Measurements from ENCODE around the gene UCP3.

Gene UCP3

DNA sequence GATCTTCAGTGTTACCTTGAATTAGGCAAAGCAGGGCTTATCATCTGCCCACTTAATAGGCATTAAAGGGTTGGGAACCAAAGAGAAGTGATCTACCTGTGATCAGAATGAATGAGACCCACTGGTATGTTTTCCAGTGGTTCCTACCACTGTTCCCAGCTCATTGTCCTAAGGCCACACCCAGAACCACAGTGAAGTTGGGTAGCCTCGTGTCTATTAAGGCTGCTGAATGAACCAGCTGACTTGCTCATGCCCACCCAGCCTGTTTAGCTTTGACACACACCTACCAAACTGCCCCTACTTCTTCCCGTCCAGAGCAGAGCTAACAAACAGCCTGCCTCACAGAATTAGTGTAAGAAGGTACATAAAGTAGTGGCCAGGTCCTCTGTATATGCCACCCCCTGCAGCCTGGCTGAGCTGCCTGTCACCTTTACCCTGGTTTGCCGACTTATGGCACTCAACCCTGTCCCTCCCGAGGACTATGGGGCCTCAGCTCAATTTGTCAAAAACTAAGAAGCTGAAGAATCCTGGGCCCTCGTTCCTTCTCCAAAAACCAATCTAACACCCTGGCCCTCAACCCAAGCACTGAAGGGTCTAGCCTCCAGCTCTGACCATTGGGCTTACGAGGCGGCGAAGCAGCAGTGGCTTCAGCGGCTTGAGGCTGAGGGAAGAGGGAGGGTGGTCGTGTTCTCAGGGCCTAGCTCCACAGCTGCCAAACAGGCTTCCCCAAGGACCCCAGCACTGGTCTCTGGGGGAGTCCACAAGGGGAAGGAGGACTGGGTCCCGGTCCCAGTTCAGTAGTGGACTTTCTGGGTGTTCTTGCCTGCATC, 36.0 kb downstream of the UCP3 start:
- H3K27me3 ChIP-seq (ENCODE audit: insufficient read depth, low read length, poor library complexity): no peaks in the 10 kb centered on the region
- H3K9me3 ChIP-seq (ENCODE audit: insufficient read depth, low read length, severe bottlenecking): no peaks in the 10 kb centered on the region
- DNase-seq: no peak
- H4K20me1 ChIP-seq (ENCODE audit: insufficient read depth, low read length): peaks cover 19% of the 10 kb centered on the region
- no peak for ATAC-seq (ENCODE audit: insufficient read depth, low read depth)
- no peak overlapping the region for H3K4me3 ChIP-seq (ENCODE audit: low read depth in 1 of 2, low read length in 2 of 2)
- no peak overlapping the region for H3K27ac ChIP-seq (ENCODE audit: low read length)
- peaks cover 40% of the 10 kb centered on the region for H3K36me3 ChIP-seq (ENCODE audit: insufficient read depth, low read length)
- H3K4me1 ChIP-seq (ENCODE audit: insufficient read depth, low read length): peaks cover 22% of the 10 kb centered on the region
- no peak for TF ChIP-seq EZH2 (IDR thresholded peaks at IDR 0.05; ENCODE audit: borderline replicate concordance, low read depth, low read length, severe bottlenecking)
- TF ChIP-seq, protein P1, sequence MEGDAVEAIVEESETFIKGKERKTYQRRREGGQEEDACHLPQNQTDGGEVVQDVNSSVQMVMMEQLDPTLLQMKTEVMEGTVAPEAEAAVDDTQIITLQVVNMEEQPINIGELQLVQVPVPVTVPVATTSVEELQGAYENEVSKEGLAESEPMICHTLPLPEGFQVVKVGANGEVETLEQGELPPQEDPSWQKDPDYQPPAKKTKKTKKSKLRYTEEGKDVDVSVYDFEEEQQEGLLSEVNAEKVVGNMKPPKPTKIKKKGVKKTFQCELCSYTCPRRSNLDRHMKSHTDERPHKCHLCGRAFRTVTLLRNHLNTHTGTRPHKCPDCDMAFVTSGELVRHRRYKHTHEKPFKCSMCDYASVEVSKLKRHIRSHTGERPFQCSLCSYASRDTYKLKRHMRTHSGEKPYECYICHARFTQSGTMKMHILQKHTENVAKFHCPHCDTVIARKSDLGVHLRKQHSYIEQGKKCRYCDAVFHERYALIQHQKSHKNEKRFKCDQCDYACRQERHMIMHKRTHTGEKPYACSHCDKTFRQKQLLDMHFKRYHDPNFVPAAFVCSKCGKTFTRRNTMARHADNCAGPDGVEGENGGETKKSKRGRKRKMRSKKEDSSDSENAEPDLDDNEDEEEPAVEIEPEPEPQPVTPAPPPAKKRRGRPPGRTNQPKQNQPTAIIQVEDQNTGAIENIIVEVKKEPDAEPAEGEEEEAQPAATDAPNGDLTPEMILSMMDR (IDR thresholded peaks at IDR 0.05; ENCODE audit: borderline replicate concordance, extremely low read depth, low read length, poor library complexity, severe bottlenecking): no peak
- no peaks in the 10 kb centered on the region for H3K79me2 ChIP-seq (ENCODE audit: insufficient read depth, low read length)
- no peak overlapping the region for H2AFZ ChIP-seq (ENCODE audit: low read depth, low read length)
- no peak overlapping the region for H3K4me2 ChIP-seq (ENCODE audit: insufficient read depth, low read length)
- no peak overlapping the region for H3K9ac ChIP-seq (ENCODE audit: low read depth, low read length)

DNA sequence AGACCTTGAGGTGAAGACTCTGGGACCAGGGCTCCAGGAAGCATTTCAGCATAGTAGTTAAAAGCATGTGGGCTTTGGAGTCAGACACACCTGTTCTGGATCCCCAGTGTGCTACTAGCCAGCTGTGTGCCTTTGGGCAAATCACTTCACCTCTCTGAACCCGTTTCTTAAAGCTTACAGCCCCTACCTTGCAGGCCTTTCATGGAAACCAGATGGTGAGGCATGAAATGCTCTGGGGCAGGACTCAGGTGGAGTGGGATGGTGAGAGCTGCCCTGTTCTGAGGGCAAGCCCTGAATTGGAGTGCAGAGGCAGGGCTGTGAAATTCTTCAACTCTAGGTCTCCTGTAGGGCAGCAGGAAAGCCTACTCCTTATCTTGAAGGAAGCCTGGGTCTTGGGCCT, 36.7 kb downstream of the UCP3 start:
- no peak overlapping the region for H3K4me3 ChIP-seq (ENCODE audit: low read depth in 1 of 2, low read length in 2 of 2)
- no peaks in the 10 kb centered on the region for H3K27me3 ChIP-seq (ENCODE audit: insufficient read depth, low read length, poor library complexity)
- H3K9me3 ChIP-seq (ENCODE audit: insufficient read depth, low read length, severe bottlenecking): no peaks in the 10 kb centered on the region
- H3K9ac ChIP-seq (ENCODE audit: low read depth, low read length): no peak overlapping the region
- ATAC-seq (ENCODE audit: insufficient read depth, low read depth) (0 out of 3 replicates have a peak, but pooled peaks have one; percentile 4), DNase-seq (no peak)
- H4K20me1 ChIP-seq (ENCODE audit: insufficient read depth, low read length): peaks cover 18% of the 10 kb centered on the region
- H3K36me3 ChIP-seq (ENCODE audit: insufficient read depth, low read length): peaks cover 34% of the 10 kb centered on the region
- H3K79me2 ChIP-seq (ENCODE audit: insufficient read depth, low read length): no peaks in the 10 kb centered on the region
- H3K4me2 ChIP-seq (ENCODE audit: insufficient read depth, low read length): no peak overlapping the region
- H3K4me1 ChIP-seq (ENCODE audit: insufficient read depth, low read length): peaks cover 20% of the 10 kb centered on the region; the same call in 1 of the 2 replicates
- no peak for TF ChIP-seq EZH2 (IDR thresholded peaks at IDR 0.05; ENCODE audit: borderline replicate concordance, low read depth, low read length, severe bottlenecking)
- TF ChIP-seq, protein P1 (IDR thresholded peaks at IDR 0.05; ENCODE audit: borderline replicate concordance, extremely low read depth, low read length, poor library complexity, severe bottlenecking): no peak
- no peak overlapping the region for H2AFZ ChIP-seq (ENCODE audit: low read depth, low read length)
- H3K27ac ChIP-seq (ENCODE audit: low read length): no peak overlapping the region

DNA sequence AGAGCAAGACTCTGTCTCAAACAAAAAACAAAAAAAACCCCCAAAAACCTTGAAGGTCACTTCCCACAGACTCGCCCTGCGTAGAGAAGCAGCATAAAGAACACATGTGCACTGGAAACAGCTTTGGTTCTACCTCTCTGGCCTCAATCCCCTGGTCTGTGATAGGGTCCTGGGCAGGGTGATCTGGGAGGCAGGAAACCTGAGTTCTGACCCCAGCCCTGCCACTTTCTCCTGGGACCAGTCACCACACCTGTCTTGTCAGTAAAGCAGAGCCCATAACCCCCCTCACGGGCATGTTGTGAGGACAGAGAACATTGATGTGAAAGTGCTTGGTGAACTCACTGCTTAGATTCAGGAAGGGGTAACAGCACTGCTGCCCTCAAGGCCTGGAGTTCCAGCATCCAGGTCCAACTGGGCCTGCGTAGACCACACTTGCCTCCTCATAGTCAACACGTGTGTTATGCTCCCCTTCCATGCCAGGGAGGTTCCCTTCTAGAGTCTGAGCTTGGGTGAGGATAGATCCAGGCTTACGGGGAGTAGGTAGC, 37.6 kb downstream of the UCP3 start:
- peaks cover 12% of the 10 kb centered on the region for H4K20me1 ChIP-seq (ENCODE audit: insufficient read depth, low read length)
- no peak overlapping the region for H2AFZ ChIP-seq (ENCODE audit: low read depth, low read length)
- DNase-seq (no peak), ATAC-seq (ENCODE audit: insufficient read depth, low read depth) (peak; percentile 10; the same call in 2 of the 3 replicates)
- H3K4me2 ChIP-seq (ENCODE audit: insufficient read depth, low read length): no peak overlapping the region
- no peak overlapping the region for H3K4me3 ChIP-seq (ENCODE audit: low read depth in 1 of 2, low read length in 2 of 2)
- TF ChIP-seq, protein P1 (IDR thresholded peaks at IDR 0.05; ENCODE audit: borderline replicate concordance, extremely low read depth, low read length, poor library complexity, severe bottlenecking): no peak
- TF ChIP-seq EZH2 (IDR thresholded peaks at IDR 0.05; ENCODE audit: borderline replicate concordance, low read depth, low read length, severe bottlenecking): no peak
- H3K9ac ChIP-seq (ENCODE audit: low read depth, low read length): no peak overlapping the region
- H3K36me3 ChIP-seq (ENCODE audit: insufficient read depth, low read length): peaks cover 24% of the 10 kb centered on the region
- no peaks in the 10 kb centered on the region for H3K79me2 ChIP-seq (ENCODE audit: insufficient read depth, low read length)
- no peaks in the 10 kb centered on the region for H3K27me3 ChIP-seq (ENCODE audit: insufficient read depth, low read length, poor library complexity)
- H3K4me1 ChIP-seq (ENCODE audit: insufficient read depth, low read length): peaks cover 20% of the 10 kb centered on the region; the same call in 1 of the 2 replicates
- H3K27ac ChIP-seq (ENCODE audit: low read length): no peak overlapping the region
- no peaks in the 10 kb centered on the region for H3K9me3 ChIP-seq (ENCODE audit: insufficient read depth, low read length, severe bottlenecking)
